Psoas muscle (tissue), 8 donors: ENCODE data around the gene GPR142. TPM values are rescaled to one million over a fixed set of nuclear protein-coding genes. Genes with fewer than 3 reads are reported as not detected.

ENCODE experiments used
- ATAC-seq, 4 donors: fragments of 200-7000 bp; cut with Tn5 transposase; one replicate each; pipeline ENCODE4 v1.9.1; 2020; ENCODE audit warnings: moderate library complexity in 3 of 4, mild to moderate bottlenecking in 2 of 4
- DNase-seq, 2 donors: peaks; one replicate each; pipeline ENCODE4 v3.0.0-alpha.2; 2020
- H3K27ac ChIP-seq: fragments of 200-600 bp; one replicate; pipeline ENCODE4 v1.8.0; 2022
- H3K27me3 ChIP-seq, 3 donors: fragments of 200-600 bp in 1 of 3; one replicate each; pipeline versions ENCODE4 v1.6.1 to v1.8.0; 2013 to 2022; ENCODE audit warnings: low read length in 2 of 3, mild to moderate bottlenecking in 2 of 3, moderate library complexity in 1 of 3; ENCODE audit not compliant: insufficient read depth in 3 of 3
- H3K36me3 ChIP-seq, 2 donors: fragments of 200-600 bp in 1 of 2; one replicate each; pipeline versions ENCODE4 v1.6.1 to v1.8.0; 2013 to 2022; ENCODE audit warnings: low read depth in 1 of 2, mild to moderate bottlenecking in 1 of 2, moderate library complexity in 1 of 2; ENCODE audit not compliant: insufficient read depth in 1 of 2
- H3K4me1 ChIP-seq: fragments of 200-600 bp; one replicate; pipeline ENCODE4 v1.8.0; 2022
- H3K4me3 ChIP-seq: fragments of 200-600 bp; one replicate; pipeline ENCODE4 v1.8.0; 2022; ENCODE audit warnings: mild to moderate bottlenecking
- H3K9me3 ChIP-seq: fragments of 200-600 bp; one replicate; pipeline ENCODE4 v1.8.0; 2022
- WGBS, 3 donors: extraction: QIAGEN DNeasy Blood & Tissue Kit; methylation state at CpG; one replicate each; pipeline versions ENCODE4 v1.1.6 to v1.1.7; 2013; 5-methylcytosine and 5-hydroxymethylcytosine counted together
- intact Hi-C, 2 donors: fragments of 100-400 bp; cut with DNase I; formaldehyde crosslinking; loops; one replicate each; pipeline versions ENCODE4 v1.11.0 to v1.14.2; 2022
- polyA plus RNA-seq, 3 donors: library from polyadenylated mRNA; stranded (reverse); fragments of 200-250 nt; gene quantifications; one replicate each; pipeline ENCODE4 v1.2.3, GENCODE V29; 2013
- total RNA-seq, 4 donors: library from RNA; stranded (reverse); fragmentation: NEBNext Ultra II Directional in 2 of 4; extraction: Animal tissue kit (Norgen Biotek cat#: 25700) in 2 of 4; gene quantifications; one replicate each; pipeline versions ENCODE4 v1.2.1 to v1.2.4, GENCODE V29; 2021 to 2023
- TF ChIP-seq, protein P1 (sequence below): fragments of 200-600 bp; IDR thresholded peaks from one replicate; pipeline ENCODE4 v1.8.0; 2022; ENCODE audit warnings: antibody characterized with exemption
- donor health status: healthy with polysubstance abuse.
- donor health status: DM: no; HTN: no; CAD: no; lungs with moderate emphysema.
- donor health status: Bipolar disorder and iron deficiency.
- donor health status: healthy.
- donor health status: DM: yes; HTN: yes; CAD: no.
- donor health status: DM: no; HTN: no; CAD: no.
- donor health status: DM: no; HTN: no; CAD: no.
- donor health status: DM: yes; HTN: yes; CAD: no.

GPR142 gene
- total and polyA plus RNA-seq, 7 donors = not detected

DNA sequence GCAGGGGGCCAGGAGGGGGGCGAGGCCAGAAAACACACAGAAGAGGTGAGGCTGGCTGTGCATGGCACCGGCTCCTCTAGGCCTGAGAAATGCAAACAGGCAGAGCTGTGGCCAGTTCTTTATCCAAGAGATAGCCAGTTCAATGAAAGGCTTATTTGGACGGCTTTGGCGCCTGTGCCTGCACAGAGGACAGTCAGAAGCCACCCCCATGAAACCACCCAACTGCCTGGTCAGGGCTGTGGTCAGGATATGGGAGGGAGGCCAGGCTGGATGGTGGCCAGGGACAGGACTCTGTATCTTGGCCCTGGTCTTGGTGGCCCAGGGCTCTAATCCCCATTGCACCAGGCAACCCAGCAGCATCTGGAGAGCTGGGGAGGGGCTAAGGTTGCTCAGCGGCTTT is 40.1 kb downstream of the GPR142 start:
- TF ChIP-seq, protein P1, sequence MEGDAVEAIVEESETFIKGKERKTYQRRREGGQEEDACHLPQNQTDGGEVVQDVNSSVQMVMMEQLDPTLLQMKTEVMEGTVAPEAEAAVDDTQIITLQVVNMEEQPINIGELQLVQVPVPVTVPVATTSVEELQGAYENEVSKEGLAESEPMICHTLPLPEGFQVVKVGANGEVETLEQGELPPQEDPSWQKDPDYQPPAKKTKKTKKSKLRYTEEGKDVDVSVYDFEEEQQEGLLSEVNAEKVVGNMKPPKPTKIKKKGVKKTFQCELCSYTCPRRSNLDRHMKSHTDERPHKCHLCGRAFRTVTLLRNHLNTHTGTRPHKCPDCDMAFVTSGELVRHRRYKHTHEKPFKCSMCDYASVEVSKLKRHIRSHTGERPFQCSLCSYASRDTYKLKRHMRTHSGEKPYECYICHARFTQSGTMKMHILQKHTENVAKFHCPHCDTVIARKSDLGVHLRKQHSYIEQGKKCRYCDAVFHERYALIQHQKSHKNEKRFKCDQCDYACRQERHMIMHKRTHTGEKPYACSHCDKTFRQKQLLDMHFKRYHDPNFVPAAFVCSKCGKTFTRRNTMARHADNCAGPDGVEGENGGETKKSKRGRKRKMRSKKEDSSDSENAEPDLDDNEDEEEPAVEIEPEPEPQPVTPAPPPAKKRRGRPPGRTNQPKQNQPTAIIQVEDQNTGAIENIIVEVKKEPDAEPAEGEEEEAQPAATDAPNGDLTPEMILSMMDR = no peak
- intact Hi-C loops = no loop called here
- Histone ChIP-seq H3K9me3 (no peaks in the 10 kb centered on the region), H3K36me3 (no peaks in the 10 kb centered on the region), H3K27ac (peak overlapping the region; percentile 18), H3K4me1 (peaks cover 15% of the 10 kb centered on the region), H3K27me3 (no peaks in the 10 kb centered on the region), H3K4me3 (no peak overlapping the region)
- peak; percentile 45 to 70 (median 64) for ATAC-seq
- 49 to 79% (median 58%) methylated on average over 5 of the region's 5 CpGs for WGBS, 3 donors
- peak; percentile 34 to 58 for DNase-seq

DNA sequence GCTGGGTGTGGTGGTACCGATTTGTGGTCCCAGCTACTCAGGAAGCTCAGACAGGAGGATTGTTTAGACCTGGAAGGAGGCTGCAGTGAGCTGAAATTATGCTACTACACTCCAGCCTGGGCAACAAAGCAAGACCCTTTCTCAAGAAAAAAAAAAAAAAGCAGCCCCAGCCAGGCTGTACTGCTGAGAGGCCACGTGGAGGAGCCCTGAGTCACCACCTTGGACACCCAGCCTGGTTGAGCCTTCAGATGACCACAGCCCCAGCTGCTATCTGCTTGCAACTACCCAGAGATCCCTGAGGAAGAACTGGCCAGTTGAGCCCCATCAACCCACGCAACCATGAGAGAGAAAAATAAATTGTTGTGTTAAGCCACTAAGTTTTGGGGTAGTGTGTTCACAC is 41.0 kb downstream of the GPR142 start:
- peaks cover 15% of the 10 kb centered on the region for H3K4me1 ChIP-seq
- H3K36me3 ChIP-seq = no peaks in the 10 kb centered on the region
- WGBS, 3 donors = 67 to 72% (median 69%) methylated on average over 3 of the region's 3 CpGs
- H3K4me3 ChIP-seq = no peak overlapping the region
- H3K27me3 ChIP-seq = no peaks in the 10 kb centered on the region
- H3K9me3 ChIP-seq = no peaks in the 10 kb centered on the region
- DNase-seq = peak; percentile 33 to 67
- intact Hi-C loops = no loop called here
- peak; percentile 88 to 92 (median 91) for ATAC-seq
- TF ChIP-seq, protein P1 = no peak
- no peak overlapping the region for H3K27ac ChIP-seq

DNA sequence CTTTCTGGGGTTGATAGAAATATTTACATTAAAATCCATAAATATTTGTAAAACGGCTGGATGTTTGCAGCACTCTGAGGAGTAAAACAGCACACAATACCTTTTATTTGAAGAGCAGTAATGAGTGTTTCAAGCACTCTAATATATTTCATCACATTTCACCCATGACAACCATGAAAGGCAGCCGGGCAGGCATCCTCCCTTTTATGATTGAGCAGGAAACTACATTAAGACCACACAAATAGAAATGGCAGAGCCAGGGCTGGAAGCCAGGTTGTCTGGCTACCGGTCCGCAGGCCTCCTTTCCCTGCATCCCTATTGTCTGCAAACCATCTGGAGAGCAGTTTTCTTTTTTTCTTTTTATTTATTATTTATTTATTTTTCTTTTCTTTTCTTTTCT is 41.5 kb downstream of the GPR142 start:
- H3K4me3 ChIP-seq = no peak overlapping the region
- no peaks in the 10 kb centered on the region for H3K27me3 ChIP-seq
- no peak overlapping the region for H3K27ac ChIP-seq
- intact Hi-C loops = no loop called here
- TF ChIP-seq, protein P1 = no peak
- WGBS, 3 donors = 48 to 61% (median 53%) methylated on average over 4 of the region's 4 CpGs
- no peaks in the 10 kb centered on the region for H3K9me3 ChIP-seq
- no peaks in the 10 kb centered on the region for H3K36me3 ChIP-seq
- DNase-seq (no peak), ATAC-seq (no peak)
- peaks cover 9% of the 10 kb centered on the region for H3K4me1 ChIP-seq

DNA sequence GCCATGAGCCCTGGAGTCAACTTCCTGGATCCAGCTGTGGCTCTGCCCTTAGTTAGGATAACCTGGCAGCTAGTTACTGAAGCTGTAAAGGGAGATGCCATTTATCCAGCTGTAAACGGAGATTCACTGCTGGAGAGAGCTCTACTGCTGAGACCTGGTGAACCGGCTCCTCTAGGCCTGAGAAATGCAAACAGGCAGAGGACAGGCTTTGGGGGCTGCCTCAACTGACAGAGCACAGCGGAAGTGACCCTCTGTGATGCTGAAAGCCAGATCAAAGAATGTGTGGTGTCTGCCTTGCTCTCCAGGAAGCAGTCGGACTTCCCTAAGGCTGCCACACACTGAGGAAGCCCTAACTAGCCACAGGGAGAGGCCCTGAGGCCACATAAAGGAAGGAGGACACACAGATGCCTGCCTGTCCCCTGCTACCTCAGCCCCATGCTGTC is 42.7 kb downstream of the GPR142 start:
- 84 to 88% (median 84%) methylated on average over 4 of the region's 4 CpGs for WGBS, 3 donors
- Histone ChIP-seq H3K36me3 (no peaks in the 10 kb centered on the region), H3K27ac (no peak overlapping the region), H3K27me3 (no peaks in the 10 kb centered on the region), H3K4me3 (no peak overlapping the region), H3K9me3 (no peaks in the 10 kb centered on the region), H3K4me1 (peaks cover 5% of the 10 kb centered on the region)
- intact Hi-C loops = no loop called here
- ATAC-seq = no peak
- no peak for DNase-seq
- TF ChIP-seq, protein P1 = no peak

DNA sequence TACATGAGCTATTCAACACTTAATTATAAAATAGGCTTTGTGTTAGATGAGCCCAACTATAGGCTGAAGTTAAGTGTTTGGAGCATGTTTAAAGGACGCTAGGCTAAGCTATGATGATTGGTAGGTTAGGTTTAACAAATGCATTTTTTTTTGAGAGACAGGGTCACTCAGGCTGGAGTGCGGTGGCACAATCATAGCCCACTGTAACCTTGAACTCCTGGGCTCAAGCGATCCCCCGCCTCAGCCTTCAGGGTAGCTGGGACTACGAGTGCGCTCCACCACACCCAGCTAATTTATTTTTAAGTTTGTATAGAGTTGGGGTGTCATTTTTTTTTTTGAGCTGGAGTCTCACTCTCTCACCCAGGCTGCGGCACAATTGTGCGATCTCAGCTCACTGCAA is 45.3 kb downstream of the GPR142 start:
- ATAC-seq (no peak), DNase-seq (no peak)
- Histone ChIP-seq H3K4me1 (peaks cover 8% of the 10 kb centered on the region), H3K27me3 (no peaks in the 10 kb centered on the region), H3K36me3 (no peaks in the 10 kb centered on the region), H3K27ac (no peak overlapping the region), H3K9me3 (no peaks in the 10 kb centered on the region), H3K4me3 (no peak overlapping the region)
- 96 to 98% (median 96%) methylated on average over 8 of the region's 8 CpGs for WGBS, 3 donors
- TF ChIP-seq, protein P1 = no peak
- intact Hi-C loops = no loop called here
